HG02938 (cell line): Measurements from ENCODE around the gene EIF4G3.
"Not testable (repeated sequence)": the region's sequence is repeated elsewhere in the genome, so short reads cannot be mapped to it uniquely, and the experiment has no call there.

Experiments used
- ATAC-seq: cut with Tn5 transposase; IDR thresholded peaks from one replicate; pipeline ENCODE4 v1.9.1; 2021; ENCODE audit warnings: mild to moderate bottlenecking, moderate library complexity; ENCODE audit not compliant: unreplicated experiment

EIF4G3 gene

DNA sequence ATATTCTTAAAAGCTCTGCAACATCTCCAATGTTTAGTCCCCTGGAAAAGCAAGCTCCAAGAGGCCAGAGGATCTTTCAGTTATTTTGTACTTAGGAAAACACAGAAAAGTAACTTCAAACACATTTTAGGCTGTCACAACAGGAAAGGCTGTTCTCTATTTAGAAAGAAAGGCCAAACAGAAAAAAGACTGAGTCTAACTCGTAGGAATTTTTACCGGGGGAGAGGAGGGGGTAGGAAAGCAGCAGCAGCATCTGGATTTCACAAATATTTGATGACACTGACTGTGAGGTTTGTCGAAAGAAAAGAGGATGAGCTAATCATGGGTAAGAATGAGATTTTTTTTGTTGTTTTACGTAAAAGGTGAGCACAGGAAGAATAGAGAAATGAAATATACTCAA lies 107.1 kb downstream of the EIF4G3 start:
- no peak for ATAC-seq

DNA sequence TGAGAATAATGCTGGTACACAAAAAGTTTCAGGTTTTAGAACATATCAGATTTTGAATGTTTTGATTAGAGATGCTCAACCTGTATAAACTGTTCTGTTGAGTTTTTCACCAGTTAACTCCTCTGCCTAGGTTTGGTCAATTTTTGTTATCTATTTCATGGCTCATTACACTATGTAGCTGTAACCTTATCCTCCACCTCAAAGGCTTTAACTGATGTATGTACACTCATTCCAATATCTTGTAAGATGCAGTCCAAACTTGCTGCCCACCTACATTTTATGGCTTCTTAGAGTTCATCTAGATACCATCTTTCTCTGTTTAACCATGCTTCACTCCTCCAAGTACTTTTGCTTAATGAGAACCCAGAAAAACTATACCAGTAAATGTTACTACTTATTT lies 107.8 kb downstream of the EIF4G3 start:
- ATAC-seq = no peak

DNA sequence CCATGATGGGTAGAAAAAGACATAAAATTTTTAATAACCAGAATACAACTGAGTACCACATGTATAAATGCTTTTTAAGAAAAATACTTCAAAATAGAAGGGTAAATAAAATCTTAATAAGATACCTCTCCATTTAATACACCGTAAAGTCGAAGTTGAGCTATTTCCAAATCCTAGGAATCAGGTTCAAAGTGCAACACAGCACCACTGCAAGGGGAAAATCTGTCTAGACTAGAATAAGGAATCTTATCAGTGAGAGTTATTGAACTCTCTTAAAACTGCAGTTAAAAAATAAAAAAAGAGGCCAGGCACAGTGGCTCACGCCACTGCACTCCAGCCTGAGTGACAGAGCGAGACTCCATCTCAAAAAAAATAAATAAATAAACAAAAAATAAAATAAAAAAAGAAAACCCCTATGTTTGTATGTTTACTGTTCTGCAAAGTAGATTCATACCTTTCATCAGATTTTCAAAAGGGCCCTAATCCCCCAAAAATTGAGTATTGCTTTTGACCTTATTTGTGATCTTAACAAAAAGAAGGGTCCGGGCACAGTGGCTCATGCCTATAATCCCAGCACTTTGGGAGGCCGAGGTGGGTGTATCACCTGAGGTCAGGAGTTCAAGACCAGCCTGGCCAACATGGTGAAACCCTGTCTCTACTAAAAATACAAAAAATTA lies 109.0 kb downstream of the EIF4G3 start:
- ATAC-seq = no peak

DNA sequence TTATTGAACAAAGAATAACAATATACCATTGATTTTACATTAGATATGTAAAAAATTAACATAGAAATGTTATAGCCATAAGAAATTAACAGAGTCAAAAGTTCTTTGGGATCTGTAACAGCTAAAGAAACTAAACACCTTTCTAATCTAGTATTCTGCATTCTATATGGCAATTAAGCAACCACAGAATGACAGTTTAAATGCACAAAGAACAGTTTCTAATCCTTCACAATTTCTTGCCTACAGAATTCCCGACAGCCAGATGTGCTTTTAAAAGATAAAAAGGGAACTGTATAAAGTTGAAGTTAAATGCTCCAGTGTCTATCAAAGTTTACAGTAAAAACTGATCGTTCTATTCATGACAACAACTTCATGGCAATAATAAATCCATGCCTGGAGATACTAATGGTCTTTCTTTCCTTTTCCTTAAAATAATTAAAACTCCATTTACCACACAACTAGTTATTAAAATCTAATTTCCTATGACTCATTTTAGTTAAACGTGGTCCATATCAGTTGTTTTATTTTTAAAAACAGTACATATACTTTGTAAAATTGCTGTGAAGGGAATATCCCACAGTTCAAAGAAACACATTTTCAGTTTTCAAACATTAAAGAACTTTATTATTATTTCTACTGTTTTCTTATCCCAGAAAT lies 110.2 kb downstream of the EIF4G3 start:
- ATAC-seq = no peak

DNA sequence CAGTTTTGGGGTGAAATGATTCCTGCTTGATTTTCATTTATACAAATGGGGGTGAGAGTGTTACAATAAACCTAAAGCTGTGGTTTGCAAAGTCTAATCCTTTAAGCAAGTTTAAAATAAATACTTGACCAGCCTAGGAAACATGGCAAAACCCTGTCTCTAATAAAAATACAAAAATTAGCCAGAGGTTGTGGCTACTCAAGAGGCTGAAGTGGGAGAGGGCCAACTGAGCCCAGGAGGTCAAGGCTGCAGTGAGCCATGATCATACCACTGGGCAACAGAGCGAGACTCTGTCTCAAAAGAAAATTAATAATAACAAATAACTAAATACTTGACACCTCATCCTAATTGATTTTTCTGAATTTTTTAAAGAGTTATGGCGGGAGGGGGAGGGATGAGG lies 110.8 kb downstream of the EIF4G3 start:
- no peak for ATAC-seq

- no peak for ATAC-seq
These were observed 112.6 kb downstream of the EIF4G3 start for GRCh38 chr1:21064057-21064456.

DNA sequence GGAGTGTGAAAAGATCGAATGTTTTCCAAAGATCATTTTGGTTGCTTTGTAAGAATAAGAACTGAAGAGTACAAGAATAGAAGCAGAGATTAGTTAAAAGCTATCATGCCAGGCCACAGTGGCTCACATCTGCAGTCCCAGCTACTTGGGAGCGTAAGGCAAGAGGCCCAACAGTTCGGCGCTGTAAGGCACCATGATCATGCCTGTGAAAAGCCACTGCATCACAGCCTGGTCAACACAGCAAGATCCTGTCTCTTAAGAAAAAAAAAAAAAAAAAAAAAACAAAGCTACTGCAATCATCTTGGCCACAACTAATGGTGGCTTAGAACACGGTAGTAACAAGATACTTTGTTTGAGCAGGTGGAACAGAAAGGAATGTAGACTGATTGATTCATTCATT lies 116.2 kb downstream of the EIF4G3 start:
- no peak for ATAC-seq

DNA sequence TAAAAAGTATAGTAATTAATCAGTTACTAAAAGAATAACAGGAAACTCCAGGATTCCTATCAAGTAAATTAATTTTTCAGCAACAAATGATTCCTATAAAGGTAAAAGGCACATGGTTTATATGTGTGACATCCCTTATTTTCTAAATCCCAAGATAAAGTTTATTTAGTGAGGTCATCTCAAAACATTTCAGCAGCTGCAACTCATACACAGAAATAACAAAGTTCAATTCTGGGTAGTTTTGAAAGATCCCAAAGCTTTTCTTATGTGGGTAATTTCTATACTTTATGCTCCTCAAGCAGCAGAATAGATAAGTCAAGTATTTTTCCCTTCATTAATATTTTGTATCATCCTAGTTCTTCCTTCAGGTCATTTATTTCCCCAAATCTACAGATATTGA lies 117.7 kb downstream of the EIF4G3 start:
- no peak for ATAC-seq

GRCh38 chr1:21058035-21058793 lies 118.5 kb downstream of the EIF4G3 start:
- ATAC-seq = no peak

- ATAC-seq = not testable (repeated sequence)
These were observed 123.3 kb downstream of the EIF4G3 start for GRCh38 chr1:21053189-21053928.

DNA sequence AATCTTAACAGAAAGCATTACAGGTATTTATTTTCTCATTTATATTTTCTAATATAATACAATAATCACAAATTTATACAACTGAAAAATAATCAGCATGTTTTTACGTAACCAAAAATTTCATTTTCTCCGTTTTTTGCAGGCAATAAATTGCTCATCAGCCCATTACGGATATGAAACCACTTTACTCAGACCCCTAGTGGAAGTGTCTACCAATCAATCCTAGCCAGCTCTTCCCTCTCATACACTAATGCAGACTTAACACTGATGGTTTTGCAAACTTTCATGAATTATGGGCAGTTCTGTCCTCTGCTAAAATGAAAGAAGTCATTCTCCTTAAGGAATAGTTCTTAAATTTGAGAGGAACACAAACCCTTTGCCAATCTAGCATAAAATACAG lies 124.7 kb downstream of the EIF4G3 start:
- ATAC-seq = no peak

DNA sequence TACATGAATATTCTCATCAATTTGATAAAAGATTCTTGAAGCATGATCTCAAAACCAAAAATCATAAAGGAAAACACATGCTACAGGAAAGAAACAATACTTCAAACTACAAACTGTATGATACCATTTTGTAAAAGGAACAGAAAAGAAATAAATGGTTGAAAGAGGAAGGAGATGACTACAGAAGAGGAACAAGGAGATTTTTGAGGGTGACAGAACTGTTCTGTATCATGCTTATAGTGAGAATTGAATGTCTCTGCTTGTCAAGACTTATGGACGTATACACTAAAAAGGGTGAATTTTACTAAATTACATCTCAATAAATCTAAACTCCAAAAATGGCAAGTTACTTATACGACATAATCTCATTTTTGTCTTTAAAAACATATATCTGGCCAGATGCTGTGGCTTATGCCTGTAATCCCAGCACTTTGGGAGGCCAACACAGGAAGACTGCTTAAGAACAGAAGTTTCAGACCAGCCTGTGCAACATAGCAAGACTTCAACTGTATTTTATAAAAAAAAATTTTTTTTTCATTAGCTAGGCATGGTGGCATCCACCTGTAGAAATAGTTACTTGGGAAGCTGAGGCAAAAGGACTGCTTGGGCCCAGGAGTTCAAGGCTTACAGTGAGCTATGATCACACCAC lies 125.4 kb downstream of the EIF4G3 start:
- no peak for ATAC-seq

GRCh38 chr1:21050031-21050430 lies 126.7 kb downstream of the EIF4G3 start:
- ATAC-seq = no peak

DNA sequence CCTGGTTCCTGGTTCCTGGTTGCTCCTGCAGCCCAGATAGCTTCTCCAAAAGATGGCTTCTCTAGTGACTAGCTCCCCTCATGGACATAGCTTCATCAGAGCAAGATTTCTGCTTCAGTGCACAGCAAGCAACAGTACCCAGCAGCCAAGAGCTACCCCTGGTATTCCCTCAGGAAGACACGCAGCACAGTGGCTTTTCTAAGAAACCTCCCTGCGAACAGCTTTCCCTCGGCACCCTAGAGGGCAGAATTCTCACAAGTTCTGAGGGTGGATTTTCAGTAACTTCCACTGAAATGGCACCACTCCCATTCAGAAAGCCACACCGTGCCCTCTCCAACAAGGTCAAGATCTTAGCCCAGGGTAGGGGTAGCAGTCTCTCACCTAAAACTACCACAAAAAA lies 128.2 kb downstream of the EIF4G3 start:
- no peak for ATAC-seq

GRCh38 chr1:21046132-21046531 lies 130.6 kb downstream of the EIF4G3 start:
- no peak for ATAC-seq

DNA sequence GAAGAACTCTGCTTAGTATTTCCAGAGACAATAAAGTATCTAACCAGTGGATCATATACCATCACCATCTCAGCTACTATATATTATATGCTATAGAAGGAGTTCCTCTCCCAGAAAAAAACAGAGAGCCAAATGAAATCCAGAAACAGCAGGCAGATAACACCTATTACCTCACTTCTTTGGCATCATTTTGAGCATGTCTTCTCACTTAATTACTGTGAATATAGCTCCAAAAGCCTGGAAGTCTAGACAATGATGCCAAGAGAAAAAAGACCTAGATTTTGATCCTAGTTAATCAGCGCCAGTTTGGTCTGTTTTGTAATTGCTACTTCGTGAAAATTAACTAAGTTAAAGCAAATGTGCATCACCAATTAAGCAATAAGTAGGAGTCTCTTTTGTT lies 131.3 kb downstream of the EIF4G3 start:
- ATAC-seq = no peak

DNA sequence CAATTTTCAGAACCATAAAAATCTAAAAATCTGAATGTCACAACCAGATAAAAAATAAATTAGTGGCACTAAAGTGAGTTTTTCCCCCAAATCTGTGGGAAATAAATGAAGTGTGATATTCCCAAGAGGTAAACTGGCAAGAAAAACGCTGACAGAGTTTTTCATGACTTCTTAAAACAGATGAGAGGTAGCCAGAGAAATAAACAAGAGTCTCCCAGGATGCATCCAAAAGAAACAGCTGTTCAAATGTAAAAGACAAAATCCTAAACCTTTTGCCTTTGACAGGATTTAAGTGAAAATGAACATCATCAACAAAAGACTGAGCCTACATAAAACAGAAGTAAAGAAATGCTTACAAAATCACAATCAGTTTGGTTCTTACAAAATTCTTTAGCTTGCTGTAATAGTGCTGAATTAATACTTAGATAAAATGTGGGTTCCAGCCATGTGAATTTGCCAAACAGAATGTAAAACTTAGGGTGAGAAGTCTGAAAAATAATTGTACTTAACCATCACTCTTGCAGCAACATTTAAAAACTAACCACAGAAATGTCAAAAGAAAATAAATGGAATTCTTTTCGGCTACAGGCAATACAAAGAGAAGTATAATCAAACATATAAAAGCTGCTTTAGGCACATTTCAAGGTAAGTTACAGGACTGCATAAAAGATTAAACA lies 133.6 kb downstream of the EIF4G3 start:
- no peak for ATAC-seq

- no peak for ATAC-seq
These were observed 135.2 kb downstream of the EIF4G3 start for GRCh38 chr1:21041541-21041940.

- ATAC-seq = no peak
These were observed 139.6 kb downstream of the EIF4G3 start for GRCh38 chr1:21037091-21037490.

- ATAC-seq = no peak
These were observed 140.9 kb downstream of the EIF4G3 start for GRCh38 chr1:21035794-21036193.
